Pancreas (tissue), 10 donors: ENCODE data around the gene F5. TPM values are rescaled to one million over a fixed set of nuclear protein-coding genes. Genes with fewer than 3 reads are reported as not detected.
A peak's percentile ranks its signal among the peaks of the same experiment; 100 is the strongest.

Source experiments
- ATAC-seq, 4 donors: fragments of 200-7000 bp; cut with Tn5 transposase; one replicate each; pipeline versions ENCODE4 v1.8.0 to v1.9.1; 2020; ENCODE audit warnings: mild to moderate bottlenecking in 4 of 4, moderate library complexity in 4 of 4
- DNase-seq, 6 donors: peaks; one replicate each; pipeline ENCODE4 v3.0.0-alpha.2; 2020
- FAIRE-seq: peaks from 2 replicates; lab custom pipeline; 2012; peaks lifted over from hg19 to GRCh38; lab: Jason Lieb, UNC
- H3K27ac ChIP-seq, 4 donors: fragments of 200-600 bp; sonication (generic); 1 replicate in 3 of 4; 2 replicates in 1 of 4; pipeline versions ENCODE4 v1.5.0 to v1.8.0; 2020
- H3K27me3 ChIP-seq, 4 donors: fragments of 200-600 bp; one replicate each; pipeline ENCODE4 v1.8.0; 2021
- H3K36me3 ChIP-seq, 3 donors: fragments of 200-600 bp; sonication (generic) in 1 of 3; one replicate each; pipeline versions ENCODE4 v1.5.0 to v1.8.0; 2020 to 2021
- H3K4me1 ChIP-seq, 3 donors: fragments of 200-600 bp; one replicate each; pipeline ENCODE4 v1.8.0; 2021
- H3K4me3 ChIP-seq, 4 donors: fragments of 200-600 bp; sonication (generic) in 2 of 4; one replicate each; pipeline versions ENCODE4 v1.5.0 to v1.8.0; 2020 to 2021
- H3K9me3 ChIP-seq, 4 donors: fragments of 200-600 bp; one replicate each; pipeline ENCODE4 v1.8.0; 2021
- WGBS, 2 donors: extraction: QIAGEN DNeasy Blood & Tissue Kit; methylation state at CpG; one replicate each; pipeline ENCODE4 v1.1.7; 2013; 5-methylcytosine and 5-hydroxymethylcytosine counted together
- intact Hi-C, 3 donors: fragments of 100-400 bp; cut with DNase I; formaldehyde crosslinking; loops; one replicate each; pipeline versions ENCODE4 v1.11.1 to v1.14.2; 2022
- polyA plus RNA-seq, 2 donors: library from polyadenylated mRNA; stranded (reverse); fragments of 200-250 nt; gene quantifications; one replicate each; pipeline ENCODE4 v1.2.3, GENCODE V29; 2013
- total RNA-seq, 6 donors: library from RNA; stranded (reverse); fragmentation: NEBNext Ultra II Directional in 4 of 6; extraction: Animal tissue kit (Norgen Biotek cat#: 25700) in 4 of 6; gene quantifications; one replicate each; pipeline versions ENCODE4 v1.2.1 to v1.2.4, GENCODE V29; 2021 to 2023
- TF ChIP-seq, protein P1 (sequence below), 4 donors: fragments of 200-600 bp; sonication (generic) in 3 of 4; IDR thresholded peaks; one replicate each; pipeline versions ENCODE4 v1.5.0 to v1.8.0; 2021; ENCODE audit warnings: antibody characterized with exemption in 4 of 4
- donor health status: healthy with polysubstance abuse.
- donor health status: DM: no; HTN: no; CAD: no; lungs with moderate emphysema.
- donor health status: DM: no; HTN: no; CAD: no.
- donor health status: control.
- donor health status: control.
- donor health status: Bipolar disorder and iron deficiency.
- donor health status: DM: yes; HTN: yes; CAD: no.
- donor health status: DM: no; HTN: no; CAD: no.
- donor health status: DM: no; HTN: no; CAD: no.
- donor health status: DM: yes; HTN: yes; CAD: no.

Gene F5
- total and polyA plus RNA-seq, 8 donors: 0.94 to 9.0 (median 5.9) TPM

DNA sequence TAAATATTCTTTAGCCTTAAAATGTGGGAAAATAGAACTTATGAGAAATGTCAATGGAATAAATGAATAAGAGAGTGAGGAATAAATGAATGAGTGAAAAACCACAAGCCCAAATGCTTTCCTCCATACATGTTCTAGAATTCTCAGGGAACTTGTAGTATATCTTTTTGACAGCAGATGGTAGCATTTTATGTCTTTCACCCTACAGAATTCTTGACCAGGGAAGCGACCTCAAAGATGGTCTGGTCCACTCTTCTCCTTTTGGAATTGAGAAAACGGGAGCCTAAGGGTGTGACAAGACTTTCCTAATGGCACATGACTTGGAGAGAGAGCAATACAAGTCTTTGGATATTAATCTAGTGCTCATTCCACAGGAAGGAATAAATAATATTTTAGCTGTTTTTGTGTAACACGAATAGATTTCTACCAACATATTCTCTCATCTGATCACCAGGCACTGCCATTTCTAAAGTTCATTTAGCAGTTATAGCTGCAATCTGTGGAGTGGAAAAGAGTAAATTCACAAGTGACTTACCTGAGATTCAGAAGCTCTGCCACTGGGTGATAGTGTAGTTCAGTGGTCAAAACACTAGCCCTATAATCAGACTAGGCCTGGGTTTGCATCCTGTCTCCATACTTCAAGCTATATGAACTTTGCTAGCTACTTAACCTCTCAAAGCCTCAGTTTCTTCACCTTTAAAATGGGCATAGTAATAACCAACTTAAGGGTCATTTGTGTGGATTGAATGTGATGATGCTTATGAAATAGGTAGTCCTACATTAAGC is 15.0 kb upstream of the F5 start:
- 34 to 41% methylated on average over 3 of the region's 3 CpGs for WGBS, 2 donors
- FAIRE-seq (no peak), DNase-seq (no peak), ATAC-seq (peak in 3 of 4 donors; percentile 35 to 57 (median 40))
- TF ChIP-seq, protein P1, sequence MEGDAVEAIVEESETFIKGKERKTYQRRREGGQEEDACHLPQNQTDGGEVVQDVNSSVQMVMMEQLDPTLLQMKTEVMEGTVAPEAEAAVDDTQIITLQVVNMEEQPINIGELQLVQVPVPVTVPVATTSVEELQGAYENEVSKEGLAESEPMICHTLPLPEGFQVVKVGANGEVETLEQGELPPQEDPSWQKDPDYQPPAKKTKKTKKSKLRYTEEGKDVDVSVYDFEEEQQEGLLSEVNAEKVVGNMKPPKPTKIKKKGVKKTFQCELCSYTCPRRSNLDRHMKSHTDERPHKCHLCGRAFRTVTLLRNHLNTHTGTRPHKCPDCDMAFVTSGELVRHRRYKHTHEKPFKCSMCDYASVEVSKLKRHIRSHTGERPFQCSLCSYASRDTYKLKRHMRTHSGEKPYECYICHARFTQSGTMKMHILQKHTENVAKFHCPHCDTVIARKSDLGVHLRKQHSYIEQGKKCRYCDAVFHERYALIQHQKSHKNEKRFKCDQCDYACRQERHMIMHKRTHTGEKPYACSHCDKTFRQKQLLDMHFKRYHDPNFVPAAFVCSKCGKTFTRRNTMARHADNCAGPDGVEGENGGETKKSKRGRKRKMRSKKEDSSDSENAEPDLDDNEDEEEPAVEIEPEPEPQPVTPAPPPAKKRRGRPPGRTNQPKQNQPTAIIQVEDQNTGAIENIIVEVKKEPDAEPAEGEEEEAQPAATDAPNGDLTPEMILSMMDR (IDR thresholded peaks at IDR 0.05): peak in 1 of 4 donors; percentile 14
- Histone ChIP-seq H3K27ac (no peak overlapping the region), H3K9me3 (no peaks in the 10 kb centered on the region), H3K27me3 (no peaks in the 10 kb centered on the region), H3K4me3 (no peak overlapping the region), H3K36me3 (no peaks in the 10 kb centered on the region), H3K4me1 (no peaks in the 10 kb centered on the region)
- intact Hi-C loops: no loop called here

DNA sequence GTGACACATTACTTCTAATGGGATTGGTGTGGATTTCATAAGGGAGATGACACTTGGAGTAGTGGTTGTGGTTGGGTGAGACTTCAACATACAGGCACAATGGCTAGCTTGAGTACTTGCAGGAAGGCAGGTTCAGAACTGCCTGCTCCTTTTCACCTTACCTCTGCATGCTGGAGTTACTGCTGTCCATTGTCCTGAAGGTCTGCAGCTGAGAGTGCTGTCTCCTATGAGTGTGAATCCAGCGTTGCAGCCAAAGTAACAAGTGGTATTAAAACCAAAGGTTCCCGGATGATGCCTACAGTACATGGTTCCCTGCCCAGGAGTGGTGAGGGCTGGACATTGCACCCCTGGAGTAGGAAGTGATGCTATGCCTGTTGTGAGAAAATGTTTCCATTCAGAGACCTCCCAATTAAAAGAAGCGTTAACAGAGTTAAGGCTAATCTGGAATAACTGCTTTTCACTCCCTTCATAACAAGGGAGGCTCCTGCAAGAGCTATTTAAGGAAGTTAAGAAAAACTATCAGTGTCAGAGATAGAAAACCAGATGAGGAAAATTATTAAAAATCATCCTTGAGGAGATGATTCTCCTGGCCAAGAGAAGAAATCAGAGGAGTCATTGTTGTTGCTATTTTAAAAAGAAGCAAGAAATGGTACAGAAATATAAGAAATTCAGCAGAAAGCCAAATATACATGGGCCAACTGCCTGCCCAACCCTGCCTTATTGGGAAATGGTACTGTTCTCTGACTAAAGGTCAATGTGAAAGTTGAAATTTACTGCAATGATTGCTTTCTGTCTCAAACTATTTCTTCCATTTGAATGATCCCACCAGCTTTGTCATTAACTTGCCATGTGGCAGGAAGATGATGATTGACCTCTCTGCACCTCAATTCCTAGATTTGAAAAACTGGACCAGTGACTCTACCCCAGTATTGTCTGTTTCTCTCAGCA is 9.8 kb upstream of the F5 start:
- no peak for DNase-seq
- Histone ChIP-seq H3K36me3 (no peaks in the 10 kb centered on the region), H3K4me1 (no peaks in the 10 kb centered on the region), H3K27ac (no peak overlapping the region), H3K9me3 (no peaks in the 10 kb centered on the region), H3K27me3 (no peaks in the 10 kb centered on the region), H3K4me3 (no peak overlapping the region)
- 37 to 46% methylated on average over 3 of the region's 3 CpGs for WGBS, 2 donors
- intact Hi-C loops: no loop called here
- peak in 2 of 4 donors; percentile 30 to 47 for ATAC-seq
- no peak for FAIRE-seq
- TF ChIP-seq, protein P1 (IDR thresholded peaks at IDR 0.05): no peak

DNA sequence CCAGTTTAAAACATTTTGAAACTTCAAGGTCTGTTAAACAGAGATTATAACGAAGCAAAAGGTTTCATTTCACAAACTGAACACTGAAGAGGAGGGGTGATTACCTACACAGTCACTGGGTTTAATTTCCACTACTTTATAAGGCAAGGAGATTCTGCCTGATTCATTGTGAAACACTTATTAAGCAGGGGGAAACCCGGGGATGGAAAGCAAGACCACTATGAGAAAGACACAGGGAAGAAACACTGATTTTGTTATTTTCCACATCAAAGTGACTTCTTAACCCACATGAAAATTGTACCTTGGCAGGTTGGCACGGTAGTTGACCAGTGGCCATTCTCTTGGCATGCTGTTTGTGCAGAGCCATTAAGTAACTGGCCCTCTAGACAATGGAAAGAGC is 8.1 kb upstream of the F5 start:
- intact Hi-C loops: no loop called here
- Histone ChIP-seq H3K4me1 (no peaks in the 10 kb centered on the region), H3K4me3 (no peak overlapping the region), H3K27me3 (no peaks in the 10 kb centered on the region), H3K36me3 (no peaks in the 10 kb centered on the region), H3K27ac (no peak overlapping the region), H3K9me3 (no peaks in the 10 kb centered on the region)
- ATAC-seq (no peak), FAIRE-seq (no peak), DNase-seq (no peak)
- TF ChIP-seq, protein P1 (IDR thresholded peaks at IDR 0.05): no peak
- whole genome bisulfite sequencing, 2 donors: 41 to 53% methylated on average over 3 of the region's 3 CpGs

DNA sequence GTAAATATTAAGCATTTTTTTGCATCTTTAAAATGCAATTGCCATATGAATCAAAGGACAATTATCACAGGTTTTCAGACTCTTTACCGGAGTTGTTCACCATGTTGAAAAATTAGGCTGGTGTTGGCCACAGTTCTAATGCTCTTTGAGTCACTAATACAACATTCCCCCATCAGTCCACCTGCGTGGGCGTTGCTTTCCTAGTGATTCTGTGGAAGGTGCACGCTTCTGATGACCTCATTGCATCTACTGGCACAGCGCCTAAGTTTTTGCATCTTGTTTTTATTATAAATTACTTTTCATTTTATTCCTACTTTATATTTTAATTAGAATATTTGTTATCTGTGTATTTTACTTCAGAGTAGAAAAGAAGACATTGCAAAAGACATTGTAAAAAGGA is 4.7 kb upstream of the F5 start:
- H3K9me3 ChIP-seq: no peaks in the 10 kb centered on the region
- no peak for DNase-seq
- no peak for FAIRE-seq
- 60 to 79% methylated on average over 5 of the region's 5 CpGs for WGBS, 2 donors
- intact Hi-C loops: no loop called here
- no peaks in the 10 kb centered on the region for H3K36me3 ChIP-seq
- no peaks in the 10 kb centered on the region for H3K4me1 ChIP-seq
- H3K27me3 ChIP-seq: no peaks in the 10 kb centered on the region
- ATAC-seq: no peak
- H3K27ac ChIP-seq: no peak overlapping the region
- no peak overlapping the region for H3K4me3 ChIP-seq
- TF ChIP-seq, protein P1 (IDR thresholded peaks at IDR 0.05): no peak
